HCT116 (cell line): ENCODE results near the gene CENPP.

Experiments used
- EZH2 ChIP-seq: fragments of 200-600 bp; sonication (generic); IDR thresholded peaks from 2 replicates; pipeline ENCODE4 v1.6.1; 2017; ENCODE audit warnings: antibody characterized with exemption, mixed run types
- EZH2phosphoT487 ChIP-seq: fragments of 200-600 bp; IDR thresholded peaks from 2 replicates; pipeline ENCODE4 v1.6.1; 2018; ENCODE audit warnings: antibody characterized with exemption, borderline replicate concordance
- POLR2A ChIP-seq: IDR thresholded peaks from 2 replicates; pipeline ENCODE4 v1.7.0; 2011; ENCODE audit warnings: borderline replicate concordance; ENCODE audit not compliant: insufficient read depth, insufficient read length; ENCODE audit errors: extremely low read depth
- YY1 ChIP-seq: IDR thresholded peaks from 2 replicates; pipeline ENCODE4 v1.6.1; 2011; ENCODE audit warnings: low read length, low read depth, moderate library complexity, mild to moderate bottlenecking; ENCODE audit not compliant: insufficient replicate concordance; ENCODE audit errors: extremely low read depth
- TF ChIP-seq, protein P1 (sequence below), 3 experiments: fragments of 200-600 bp in 1 of 3; sonication (generic) in 1 of 3; IDR thresholded peaks in 2 of 3; conservative IDR thresholded peaks in 1 of 3; 2 replicates each; pipeline ENCODE4 v1.5.1; 2012 to 2017; ENCODE audit warnings: low read depth in 2 of 3, low read length in 2 of 3, antibody characterized with exemption in 1 of 3, borderline replicate concordance in 1 of 3, control low read depth in 1 of 3, mild to moderate bottlenecking in 1 of 3, mixed read lengths in 1 of 3, mixed run types in 1 of 3, moderate library complexity in 1 of 3; ENCODE audit not compliant: insufficient read depth in 1 of 3

GRCh38 chr9:92534674-92535073 lies 208.9 kb downstream of the CENPP start:
- no peak for TF ChIP-seq POLR2A
- no peak for TF ChIP-seq EZH2phosphoT487
- TF ChIP-seq YY1, result no peak
- TF ChIP-seq, protein P1, sequence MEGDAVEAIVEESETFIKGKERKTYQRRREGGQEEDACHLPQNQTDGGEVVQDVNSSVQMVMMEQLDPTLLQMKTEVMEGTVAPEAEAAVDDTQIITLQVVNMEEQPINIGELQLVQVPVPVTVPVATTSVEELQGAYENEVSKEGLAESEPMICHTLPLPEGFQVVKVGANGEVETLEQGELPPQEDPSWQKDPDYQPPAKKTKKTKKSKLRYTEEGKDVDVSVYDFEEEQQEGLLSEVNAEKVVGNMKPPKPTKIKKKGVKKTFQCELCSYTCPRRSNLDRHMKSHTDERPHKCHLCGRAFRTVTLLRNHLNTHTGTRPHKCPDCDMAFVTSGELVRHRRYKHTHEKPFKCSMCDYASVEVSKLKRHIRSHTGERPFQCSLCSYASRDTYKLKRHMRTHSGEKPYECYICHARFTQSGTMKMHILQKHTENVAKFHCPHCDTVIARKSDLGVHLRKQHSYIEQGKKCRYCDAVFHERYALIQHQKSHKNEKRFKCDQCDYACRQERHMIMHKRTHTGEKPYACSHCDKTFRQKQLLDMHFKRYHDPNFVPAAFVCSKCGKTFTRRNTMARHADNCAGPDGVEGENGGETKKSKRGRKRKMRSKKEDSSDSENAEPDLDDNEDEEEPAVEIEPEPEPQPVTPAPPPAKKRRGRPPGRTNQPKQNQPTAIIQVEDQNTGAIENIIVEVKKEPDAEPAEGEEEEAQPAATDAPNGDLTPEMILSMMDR (IDR thresholded peaks at IDR 0.05 in 2 of 3, conservative IDR thresholded peaks at IDR 0.05 in 1 of 3; ENCODE audit: borderline replicate concordance in 1 of 3, insufficient read depth in 1 of 3, low read depth in 2 of 3, low read length in 2 of 3), result no peak
- no peak for TF ChIP-seq EZH2
